GM12865 (cell line): Measurements from ENCODE around the gene TIMM13.

Experiments used
- DNase-seq: peaks from one replicate; pipeline ENCODE4 v3.0.0; 2010; ENCODE audit warnings: low read depth
- H3K4me3 ChIP-seq: 2 replicates; pipeline ENCODE4 v1.5.1; 2011; ENCODE audit warnings: mild to moderate bottlenecking, low read depth, low read length, control low read depth
- TF ChIP-seq, protein P1 (sequence below): IDR thresholded peaks from 2 replicates; pipeline ENCODE4 v1.5.1; 2011; ENCODE audit warnings: low read length, control low read depth, low read depth, inconsistent platforms; ENCODE audit not compliant: insufficient read depth; ENCODE audit errors: missing control alignments

The TIMM13 gene

DNA sequence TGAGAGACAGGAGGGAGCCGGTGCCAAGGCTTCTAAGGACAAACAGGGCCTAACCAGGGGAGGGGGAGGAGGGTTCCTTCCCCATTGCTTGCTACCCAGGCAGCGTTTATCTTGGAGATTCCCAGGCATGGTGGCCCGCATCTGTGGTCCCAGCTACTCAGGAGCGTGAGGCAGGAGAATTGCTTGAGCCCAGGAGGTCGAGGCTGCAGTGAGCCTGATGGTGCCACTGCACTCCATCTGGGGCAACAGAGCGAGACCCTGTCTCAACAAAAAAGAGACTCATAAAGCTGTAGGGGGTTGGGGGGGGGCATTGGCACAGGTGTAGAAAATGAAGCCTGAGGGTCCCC, 11.4 kb downstream of the TIMM13 start:
- TF ChIP-seq, protein P1, sequence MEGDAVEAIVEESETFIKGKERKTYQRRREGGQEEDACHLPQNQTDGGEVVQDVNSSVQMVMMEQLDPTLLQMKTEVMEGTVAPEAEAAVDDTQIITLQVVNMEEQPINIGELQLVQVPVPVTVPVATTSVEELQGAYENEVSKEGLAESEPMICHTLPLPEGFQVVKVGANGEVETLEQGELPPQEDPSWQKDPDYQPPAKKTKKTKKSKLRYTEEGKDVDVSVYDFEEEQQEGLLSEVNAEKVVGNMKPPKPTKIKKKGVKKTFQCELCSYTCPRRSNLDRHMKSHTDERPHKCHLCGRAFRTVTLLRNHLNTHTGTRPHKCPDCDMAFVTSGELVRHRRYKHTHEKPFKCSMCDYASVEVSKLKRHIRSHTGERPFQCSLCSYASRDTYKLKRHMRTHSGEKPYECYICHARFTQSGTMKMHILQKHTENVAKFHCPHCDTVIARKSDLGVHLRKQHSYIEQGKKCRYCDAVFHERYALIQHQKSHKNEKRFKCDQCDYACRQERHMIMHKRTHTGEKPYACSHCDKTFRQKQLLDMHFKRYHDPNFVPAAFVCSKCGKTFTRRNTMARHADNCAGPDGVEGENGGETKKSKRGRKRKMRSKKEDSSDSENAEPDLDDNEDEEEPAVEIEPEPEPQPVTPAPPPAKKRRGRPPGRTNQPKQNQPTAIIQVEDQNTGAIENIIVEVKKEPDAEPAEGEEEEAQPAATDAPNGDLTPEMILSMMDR = no peak
- no peak for DNase-seq
- H3K4me3 ChIP-seq = no peak overlapping the region

- H3K4me3 ChIP-seq = no peak overlapping the region
- TF ChIP-seq, protein P1 = no peak
- DNase-seq = no peak
These were observed 12.0 kb downstream of the TIMM13 start for GRCh38 chr19:2415281-2415972.

DNA sequence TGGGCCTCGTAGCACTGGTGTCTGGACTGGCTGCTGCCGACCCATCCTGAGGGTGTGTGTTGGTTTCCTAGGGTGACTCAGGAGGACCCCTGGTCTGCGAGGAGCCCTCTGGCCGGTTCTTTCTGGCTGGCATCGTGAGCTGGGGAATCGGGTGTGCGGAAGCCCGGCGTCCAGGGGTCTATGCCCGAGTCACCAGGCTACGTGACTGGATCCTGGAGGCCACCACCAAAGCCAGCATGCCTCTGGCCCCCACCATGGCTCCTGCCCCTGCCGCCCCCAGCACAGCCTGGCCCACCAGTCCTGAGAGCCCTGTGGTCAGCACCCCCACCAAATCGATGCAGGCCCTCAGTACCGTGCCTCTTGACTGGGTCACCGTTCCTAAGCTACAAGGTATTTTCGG, 13.8 kb downstream of the TIMM13 start:
- TF ChIP-seq, protein P1 = no peak
- no peak for DNase-seq
- no peak overlapping the region for H3K4me3 ChIP-seq

- no peak overlapping the region for H3K4me3 ChIP-seq
- no peak for DNase-seq
- TF ChIP-seq, protein P1 = no peak
These were observed 14.2 kb downstream of the TIMM13 start for GRCh38 chr19:2413159-2413558.

DNA sequence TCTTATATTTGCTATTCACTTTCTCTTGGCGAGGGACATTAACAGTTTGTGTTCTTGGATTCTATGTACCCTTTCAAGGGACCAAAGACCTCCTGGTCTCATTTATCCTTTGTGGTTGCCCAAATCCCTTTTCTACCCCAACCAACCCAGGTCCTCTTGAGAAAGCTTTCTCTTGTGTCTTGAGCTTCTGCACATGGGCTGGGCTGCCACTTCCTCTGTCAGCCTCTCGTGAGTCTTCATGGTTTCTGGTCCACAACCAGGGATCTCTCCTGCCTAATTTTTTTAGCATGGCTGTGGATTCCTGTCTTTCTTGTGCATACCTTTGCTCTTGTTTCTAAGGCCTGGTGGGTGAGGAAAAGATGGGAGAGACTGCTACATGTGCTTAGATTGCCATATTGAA, 14.9 kb downstream of the TIMM13 start:
- H3K4me3 ChIP-seq = no peak overlapping the region
- TF ChIP-seq, protein P1 = no peak
- DNase-seq = no peak

- H3K4me3 ChIP-seq = no peak overlapping the region
- TF ChIP-seq, protein P1 = no peak
These were observed 15.7 kb downstream of the TIMM13 start for GRCh38 chr19:2411709-2412108.

GRCh38 chr19:2410023-2410422, 17.4 kb downstream of the TIMM13 start:
- no peak for DNase-seq
- TF ChIP-seq, protein P1 = no peak
- H3K4me3 ChIP-seq = no peak overlapping the region

More at GRCh38 chr19:2411709-2412108, 15.7 kb downstream of the TIMM13 start:
- DNase-seq = no peak
